ENCODE measurements around the gene PSMD9. TPM values are rescaled to one million over a fixed set of nuclear protein-coding genes. Genes with fewer than 3 reads are reported as not detected.

PSMD9 gene
- total RNA-seq, 1 experiment from 2014 or later, result 62.7 TPM

DNA sequence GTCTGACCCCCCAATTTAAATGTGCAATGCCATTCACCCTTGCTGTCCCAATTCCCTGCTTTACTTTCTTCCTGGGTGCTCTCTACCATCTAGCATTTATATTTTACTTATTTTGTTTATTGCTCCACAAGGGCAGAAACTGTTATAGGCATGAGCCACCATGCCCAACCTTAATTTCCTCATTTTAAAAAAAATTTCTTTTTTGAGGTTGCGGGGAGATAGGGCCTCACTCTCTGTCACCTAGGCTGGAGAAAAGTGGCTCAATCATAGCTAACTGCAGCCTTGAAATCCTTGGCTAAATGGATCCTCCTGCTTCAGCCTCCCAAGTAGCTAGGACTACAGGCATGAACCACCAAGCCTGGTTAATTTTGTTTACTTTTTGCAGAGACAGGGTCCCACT lies 42.9 kb upstream of the PSMD9 start:
- TF ChIP-seq SIN3A (IDR thresholded peaks at IDR 0.05; ENCODE audit: borderline replicate concordance, insufficient read depth, low read depth, low read length) (no peak), TCF7L2 (IDR thresholded peaks at IDR 0.05; ENCODE audit: low read depth, low read length) (no peak), POLR2AphosphoS5 (IDR thresholded peaks at IDR 0.05; ENCODE audit: low read depth, low read length) (no peak)
- TF ChIP-seq, protein P1, sequence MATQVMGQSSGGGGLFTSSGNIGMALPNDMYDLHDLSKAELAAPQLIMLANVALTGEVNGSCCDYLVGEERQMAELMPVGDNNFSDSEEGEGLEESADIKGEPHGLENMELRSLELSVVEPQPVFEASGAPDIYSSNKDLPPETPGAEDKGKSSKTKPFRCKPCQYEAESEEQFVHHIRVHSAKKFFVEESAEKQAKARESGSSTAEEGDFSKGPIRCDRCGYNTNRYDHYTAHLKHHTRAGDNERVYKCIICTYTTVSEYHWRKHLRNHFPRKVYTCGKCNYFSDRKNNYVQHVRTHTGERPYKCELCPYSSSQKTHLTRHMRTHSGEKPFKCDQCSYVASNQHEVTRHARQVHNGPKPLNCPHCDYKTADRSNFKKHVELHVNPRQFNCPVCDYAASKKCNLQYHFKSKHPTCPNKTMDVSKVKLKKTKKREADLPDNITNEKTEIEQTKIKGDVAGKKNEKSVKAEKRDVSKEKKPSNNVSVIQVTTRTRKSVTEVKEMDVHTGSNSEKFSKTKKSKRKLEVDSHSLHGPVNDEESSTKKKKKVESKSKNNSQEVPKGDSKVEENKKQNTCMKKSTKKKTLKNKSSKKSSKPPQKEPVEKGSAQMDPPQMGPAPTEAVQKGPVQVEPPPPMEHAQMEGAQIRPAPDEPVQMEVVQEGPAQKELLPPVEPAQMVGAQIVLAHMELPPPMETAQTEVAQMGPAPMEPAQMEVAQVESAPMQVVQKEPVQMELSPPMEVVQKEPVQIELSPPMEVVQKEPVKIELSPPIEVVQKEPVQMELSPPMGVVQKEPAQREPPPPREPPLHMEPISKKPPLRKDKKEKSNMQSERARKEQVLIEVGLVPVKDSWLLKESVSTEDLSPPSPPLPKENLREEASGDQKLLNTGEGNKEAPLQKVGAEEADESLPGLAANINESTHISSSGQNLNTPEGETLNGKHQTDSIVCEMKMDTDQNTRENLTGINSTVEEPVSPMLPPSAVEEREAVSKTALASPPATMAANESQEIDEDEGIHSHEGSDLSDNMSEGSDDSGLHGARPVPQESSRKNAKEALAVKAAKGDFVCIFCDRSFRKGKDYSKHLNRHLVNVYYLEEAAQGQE (IDR thresholded peaks at IDR 0.05; ENCODE audit: insufficient read depth in 1 of 2, low read depth in 2 of 2, low read length in 1 of 2), result no peak
- TF ChIP-seq, protein P2, sequence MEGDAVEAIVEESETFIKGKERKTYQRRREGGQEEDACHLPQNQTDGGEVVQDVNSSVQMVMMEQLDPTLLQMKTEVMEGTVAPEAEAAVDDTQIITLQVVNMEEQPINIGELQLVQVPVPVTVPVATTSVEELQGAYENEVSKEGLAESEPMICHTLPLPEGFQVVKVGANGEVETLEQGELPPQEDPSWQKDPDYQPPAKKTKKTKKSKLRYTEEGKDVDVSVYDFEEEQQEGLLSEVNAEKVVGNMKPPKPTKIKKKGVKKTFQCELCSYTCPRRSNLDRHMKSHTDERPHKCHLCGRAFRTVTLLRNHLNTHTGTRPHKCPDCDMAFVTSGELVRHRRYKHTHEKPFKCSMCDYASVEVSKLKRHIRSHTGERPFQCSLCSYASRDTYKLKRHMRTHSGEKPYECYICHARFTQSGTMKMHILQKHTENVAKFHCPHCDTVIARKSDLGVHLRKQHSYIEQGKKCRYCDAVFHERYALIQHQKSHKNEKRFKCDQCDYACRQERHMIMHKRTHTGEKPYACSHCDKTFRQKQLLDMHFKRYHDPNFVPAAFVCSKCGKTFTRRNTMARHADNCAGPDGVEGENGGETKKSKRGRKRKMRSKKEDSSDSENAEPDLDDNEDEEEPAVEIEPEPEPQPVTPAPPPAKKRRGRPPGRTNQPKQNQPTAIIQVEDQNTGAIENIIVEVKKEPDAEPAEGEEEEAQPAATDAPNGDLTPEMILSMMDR (IDR thresholded peaks at IDR 0.05), result no peak
- in situ Hi-C loops (cut with HindIII; ENCODE audit: low pct_unique_long_range_greater_than_20kb, low sequenced_read_pairs) (no loop called here), intact Hi-C loops (cut with micrococcal nuclease; ENCODE audit: unreplicated experiment) (no loop called here)
- ChIA-PET CTCF (no interaction called here), POLR2A (no interaction called here)
- H3K27ac ChIP-seq (ENCODE audit: low read length), result no peak overlapping the region
- no peak for DNase-seq (ENCODE audit: low read depth, low spot score)
- no peak for ATAC-seq
- no peaks in the 10 kb centered on the region for H3K27me3 ChIP-seq (ENCODE audit: control insufficient read depth, insufficient read depth, low read length)
- no peaks in the 10 kb centered on the region for H3K9me3 ChIP-seq (ENCODE audit: control insufficient read depth, insufficient read depth, low read depth, low read length)
- no TSS peak for BruUV-seq (replicated peaks)
- H3K4me3 ChIP-seq (ENCODE audit: low read depth in 2 of 2, low read length in 2 of 2), result no peak overlapping the region
- peaks cover 8% of the 10 kb centered on the region; the same call in 1 of the 2 replicates for H3K4me1 ChIP-seq (ENCODE audit: control insufficient read depth, insufficient read depth, low read length)
- H3K36me3 ChIP-seq (ENCODE audit: control insufficient read depth, insufficient read depth, low read length), result no peaks in the 10 kb centered on the region

DNA sequence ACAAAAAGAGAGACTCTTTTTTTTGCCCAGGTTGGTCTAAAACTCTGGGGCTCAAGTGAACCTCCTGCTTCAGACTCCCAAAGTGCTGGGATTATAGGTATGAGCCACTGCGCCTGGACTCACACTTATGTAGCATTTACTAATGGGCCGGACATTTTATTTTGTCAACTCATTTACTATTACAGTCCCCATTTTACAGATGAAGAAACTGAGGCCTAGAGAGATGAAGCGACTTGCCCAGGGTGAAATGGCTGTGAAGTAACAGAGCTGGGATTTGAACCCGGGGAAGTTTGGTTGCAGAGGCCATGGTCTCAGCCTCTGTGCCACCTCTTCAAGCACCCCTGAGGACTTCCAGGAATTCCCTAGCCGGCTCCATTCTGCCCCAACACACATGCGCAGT lies 39.4 kb upstream of the PSMD9 start:
- BruUV-seq (replicated peaks), result no TSS peak
- Histone ChIP-seq H3K36me3 (ENCODE audit: control insufficient read depth, insufficient read depth, low read length) (no peaks in the 10 kb centered on the region), H3K4me1 (ENCODE audit: control insufficient read depth, insufficient read depth, low read length) (no peaks in the 10 kb centered on the region), H3K27ac (ENCODE audit: low read length) (no peak overlapping the region), H3K9me3 (ENCODE audit: control insufficient read depth, insufficient read depth, low read depth, low read length) (no peaks in the 10 kb centered on the region), H3K27me3 (ENCODE audit: control insufficient read depth, insufficient read depth, low read length) (no peaks in the 10 kb centered on the region), H3K4me3 (ENCODE audit: low read depth in 2 of 2, low read length in 2 of 2) (no peak overlapping the region)
- intact Hi-C loops (cut with micrococcal nuclease; ENCODE audit: unreplicated experiment) (no loop called here), in situ Hi-C loops (cut with HindIII; ENCODE audit: low pct_unique_long_range_greater_than_20kb, low sequenced_read_pairs) (no loop called here)
- TF ChIP-seq, protein P2 (IDR thresholded peaks at IDR 0.05), result no peak
- TF ChIP-seq, protein P1 (IDR thresholded peaks at IDR 0.05; ENCODE audit: insufficient read depth in 1 of 2, low read depth in 2 of 2, low read length in 1 of 2), result no peak
- TF ChIP-seq TCF7L2 (IDR thresholded peaks at IDR 0.05; ENCODE audit: low read depth, low read length) (no peak), POLR2AphosphoS5 (IDR thresholded peaks at IDR 0.05; ENCODE audit: low read depth, low read length) (no peak), SIN3A (IDR thresholded peaks at IDR 0.05; ENCODE audit: borderline replicate concordance, insufficient read depth, low read depth, low read length) (no peak)
- ATAC-seq, result no peak
- no peak for DNase-seq (ENCODE audit: low read depth, low spot score)
- CTCF ChIA-PET, result no interaction called here
- POLR2A ChIA-PET, result no interaction called here

Data from Panc1 (cell line).